Stimulated activated CD4-positive, alpha-beta T cell treated with anti-CD3 and anti-CD28 coated beads, Interleukin-1b, Interleukin-23, amount 100 ng/mL, for 48 hours (primary cell): ENCODE data around the gene GLIPR2.
"Not testable (repeated sequence)": the region's sequence is repeated elsewhere in the genome, so short reads cannot be mapped to it uniquely, and the experiment has no call there.

Experiments
- DNase-seq: peaks from one replicate; pipeline ENCODE4 v3.0.0-alpha.2; 2020

The GLIPR2 gene

DNA sequence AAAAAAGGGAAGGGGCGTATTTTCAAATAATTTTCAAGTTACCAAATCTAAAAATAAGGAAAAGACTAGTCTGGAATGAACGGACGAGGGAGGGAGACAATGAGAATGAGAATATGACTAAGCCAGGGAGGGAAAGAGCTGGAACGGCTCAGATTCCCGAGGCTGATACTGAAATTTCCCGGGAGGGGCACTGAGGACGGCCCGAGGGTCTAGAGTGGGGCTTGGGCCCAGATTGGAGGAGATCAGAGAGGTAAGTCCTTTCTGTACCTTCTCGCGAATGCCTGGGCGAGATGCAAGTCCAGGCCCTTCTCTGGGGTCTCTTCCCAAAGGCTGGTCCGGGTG is 29.3 kb downstream of the GLIPR2 start:
- no peak for DNase-seq

- peak; percentile 82 for DNase-seq
These were observed 29.8 kb downstream of the GLIPR2 start for GRCh38 chr9:36166168-36166927.

DNA sequence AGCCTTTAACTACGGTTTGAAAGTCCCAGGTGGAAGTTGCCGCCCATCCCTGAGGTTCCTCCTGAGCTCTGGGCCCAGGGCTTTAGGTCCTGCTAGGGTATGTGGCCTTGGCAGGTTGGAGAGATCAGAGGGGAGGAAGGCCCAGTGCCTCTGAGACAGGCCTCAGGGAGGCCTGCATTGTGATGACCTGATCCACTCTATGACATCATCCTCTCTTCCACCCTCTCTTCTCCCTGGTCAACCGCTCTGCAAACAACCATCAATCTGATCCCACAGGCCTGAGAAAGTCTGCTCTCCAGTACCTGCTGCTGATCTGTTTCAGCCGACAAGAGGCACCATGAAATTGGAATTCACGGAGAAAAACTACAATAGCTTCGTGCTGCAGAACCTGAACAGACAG is 32.6 kb downstream of the GLIPR2 start, which contains the start of gene CCIN:
Gene CCIN (plus strand): TSS at position 223 of the 400 bp plus-strand sequence. CDS start 115 bp downstream, at position 338.
- DNase-seq: no peak

- no peak for DNase-seq
These were observed 33.2 kb downstream of the GLIPR2 start for GRCh38 chr9:36169708-36170107.

DNA sequence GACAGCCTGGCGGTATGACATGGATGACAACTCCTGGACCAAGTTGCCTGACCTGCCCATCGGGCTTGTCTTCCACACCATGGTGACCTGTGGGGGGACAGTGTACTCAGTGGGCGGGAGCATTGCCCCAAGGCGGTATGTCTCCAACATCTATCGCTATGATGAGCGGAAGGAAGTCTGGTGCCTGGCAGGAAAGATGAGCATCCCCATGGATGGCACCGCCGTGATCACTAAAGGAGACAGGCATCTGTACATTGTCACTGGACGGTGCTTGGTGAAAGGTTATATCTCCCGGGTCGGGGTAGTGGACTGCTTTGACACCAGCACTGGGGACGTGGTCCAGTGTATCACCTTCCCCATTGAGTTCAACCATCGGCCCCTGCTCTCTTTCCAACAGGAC is 34.0 kb downstream of the GLIPR2 start:
- DNase-seq: no peak

DNA sequence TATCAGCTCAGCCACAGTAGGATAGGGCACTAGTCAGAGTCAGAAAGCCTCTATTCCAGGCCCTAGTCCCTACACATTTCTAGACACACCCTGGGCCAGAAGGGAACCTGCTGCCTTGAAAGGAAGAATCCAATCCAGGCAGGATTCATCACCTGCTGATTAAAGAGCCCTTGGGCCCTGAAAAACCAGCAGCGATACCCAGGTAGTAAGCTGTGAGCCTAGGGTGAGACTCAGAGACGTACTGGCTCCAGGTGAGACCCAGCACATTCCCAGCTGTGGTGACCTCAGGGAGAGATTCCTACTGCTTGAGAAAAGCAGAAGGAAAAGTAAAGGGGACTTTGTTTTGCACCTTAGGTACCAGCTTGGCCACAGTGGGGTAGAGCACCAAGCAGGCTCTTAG is 37.3 kb downstream of the GLIPR2 start:
- DNase-seq: no peak

- no peak for DNase-seq
These were observed 37.7 kb downstream of the GLIPR2 start for GRCh38 chr9:36174271-36174670.

GRCh38 chr9:36174731-36175130 is 38.2 kb downstream of the GLIPR2 start:
- DNase-seq: no peak

DNA sequence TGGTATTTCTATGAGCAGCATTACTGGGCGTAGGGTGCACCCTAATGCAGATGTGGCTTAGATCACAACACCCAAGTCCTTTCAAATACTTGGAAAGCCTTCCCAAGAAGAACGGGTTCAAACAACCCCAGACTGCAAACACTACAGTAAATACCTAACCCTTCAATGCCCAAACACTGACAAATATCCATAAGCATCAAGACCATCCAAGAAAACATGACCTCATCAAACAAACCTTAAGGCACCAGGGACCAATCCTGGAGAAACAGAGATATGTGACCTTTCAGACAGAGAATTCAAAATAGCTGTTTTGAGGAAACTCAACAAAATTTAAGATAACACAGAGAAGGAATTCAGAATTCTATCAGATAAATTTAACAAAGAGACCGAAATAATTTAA is 38.7 kb downstream of the GLIPR2 start:
- DNase-seq: not testable (repeated sequence)

DNA sequence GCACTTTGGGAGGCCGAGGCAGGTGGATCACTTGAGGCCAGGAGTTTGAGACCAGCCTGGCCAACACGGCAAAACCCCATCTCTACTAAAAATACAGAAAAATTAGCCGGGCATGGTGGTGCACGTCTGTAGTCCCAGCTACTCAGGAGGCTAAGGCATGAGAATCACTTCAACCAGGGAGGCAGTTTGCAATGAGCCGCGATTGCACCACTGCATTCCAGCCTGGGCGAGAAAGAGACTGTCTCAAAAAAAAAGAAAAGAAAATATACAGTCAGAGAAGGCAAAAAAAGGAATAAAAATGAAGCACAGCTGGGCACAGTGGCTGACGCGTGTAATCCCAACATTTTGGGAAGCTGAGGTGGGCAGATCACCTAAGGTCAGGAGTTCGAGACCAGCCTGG is 40.0 kb downstream of the GLIPR2 start:
- not testable (repeated sequence) for DNase-seq

GRCh38 chr9:36177571-36177970 is 41.0 kb downstream of the GLIPR2 start:
- DNase-seq: no peak

DNA sequence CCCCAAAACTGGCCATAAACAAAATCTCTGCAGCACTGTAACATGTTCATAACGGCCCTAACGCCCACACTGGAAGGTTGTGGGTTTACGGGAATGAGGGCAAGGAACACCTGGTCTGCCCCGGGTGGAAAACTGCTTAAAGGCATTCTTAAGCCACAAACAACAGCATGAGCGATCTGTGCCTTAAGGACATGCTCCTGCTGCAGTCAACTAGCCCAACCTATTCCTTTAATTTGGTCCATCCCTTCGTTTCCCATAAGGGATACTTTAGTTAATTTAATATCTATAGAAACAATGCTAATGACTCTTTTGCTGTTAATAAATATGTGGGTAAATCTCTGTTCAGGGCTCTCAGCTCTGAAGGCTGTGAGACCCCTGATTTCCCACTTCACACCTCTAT is 43.7 kb downstream of the GLIPR2 start:
- not testable (repeated sequence) for DNase-seq

GRCh38 chr9:36187414-36187813 is 50.9 kb downstream of the GLIPR2 start:
- no peak for DNase-seq

- no peak for DNase-seq
These were observed 51.7 kb downstream of the GLIPR2 start for GRCh38 chr9:36188212-36188611.

GRCh38 chr9:36189976-36190375 is 53.4 kb downstream of the GLIPR2 start:
- no peak for DNase-seq

DNA sequence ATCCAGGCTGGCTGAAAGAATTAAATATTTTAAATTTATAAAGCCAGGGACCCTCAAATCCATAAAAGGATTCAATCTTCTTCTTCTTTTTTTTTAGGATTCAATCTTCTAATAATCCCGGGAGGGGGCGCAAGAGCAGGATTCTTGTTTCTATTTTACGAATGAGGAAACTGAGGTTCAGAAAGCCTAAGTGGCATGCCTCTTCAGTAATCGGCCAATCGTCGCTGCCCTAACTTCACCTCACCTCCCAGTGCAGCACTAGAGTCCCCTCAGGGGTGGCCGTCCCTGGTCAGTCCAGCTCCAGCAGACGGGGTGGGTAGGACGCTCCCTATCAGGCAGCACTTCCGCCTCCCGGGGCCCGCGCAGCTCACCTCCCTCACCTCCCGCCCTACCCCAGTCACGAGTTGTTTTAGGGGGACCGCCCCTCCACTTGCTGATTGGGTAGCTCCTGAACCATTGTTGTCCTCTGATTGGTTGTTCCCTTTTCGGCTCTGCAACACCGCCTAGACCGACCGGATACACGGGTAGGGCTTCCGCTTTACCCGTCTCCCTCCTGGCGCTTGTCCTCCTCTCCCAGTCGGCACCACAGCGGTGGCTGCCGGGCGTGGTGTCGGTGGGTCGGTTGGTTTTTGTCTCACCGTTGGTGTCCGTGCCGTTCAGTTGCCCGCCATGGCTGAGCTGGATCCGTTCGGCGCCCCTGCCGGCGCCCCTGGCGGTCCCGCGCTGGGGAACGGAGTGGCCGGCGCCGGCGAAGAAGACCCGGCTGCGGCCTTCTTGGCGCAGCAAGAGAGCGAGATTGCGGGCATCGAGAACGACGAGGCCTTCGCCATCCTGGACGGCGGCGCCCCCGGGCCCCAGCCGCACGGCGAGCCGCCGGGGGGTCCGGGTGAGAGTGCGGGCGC is 54.1 kb downstream of the GLIPR2 start, which contains the start of gene CLTA:
Gene CLTA (plus strand): TSS at position 534 of the 902 bp plus-strand sequence. CDS start 136 bp downstream, at position 670.
- DNase-seq: peak; percentile 97

GRCh38 chr9:36191290-36191645 is 54.7 kb downstream of the GLIPR2 start:
- peak; percentile 38 for DNase-seq

DNA sequence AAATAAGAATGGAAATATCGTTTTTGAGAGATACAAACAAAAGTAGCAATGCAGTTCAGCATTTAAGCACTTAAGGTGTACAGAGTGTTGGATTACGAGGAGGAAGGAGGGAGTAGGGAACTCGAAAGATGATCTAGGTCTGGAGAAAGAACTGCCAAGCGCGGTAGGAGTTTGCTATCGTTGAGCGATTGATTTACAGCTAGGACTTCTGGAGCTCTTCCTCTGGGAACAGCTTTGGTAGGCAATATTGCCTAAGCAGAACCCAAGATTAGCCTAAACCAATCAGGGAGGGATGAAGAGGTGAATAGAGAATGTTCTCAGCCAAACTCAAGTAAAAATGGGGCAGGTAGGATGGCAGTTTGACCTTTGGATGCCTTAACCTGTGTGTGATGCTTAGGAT is 55.2 kb downstream of the GLIPR2 start:
- no peak for DNase-seq

DNA sequence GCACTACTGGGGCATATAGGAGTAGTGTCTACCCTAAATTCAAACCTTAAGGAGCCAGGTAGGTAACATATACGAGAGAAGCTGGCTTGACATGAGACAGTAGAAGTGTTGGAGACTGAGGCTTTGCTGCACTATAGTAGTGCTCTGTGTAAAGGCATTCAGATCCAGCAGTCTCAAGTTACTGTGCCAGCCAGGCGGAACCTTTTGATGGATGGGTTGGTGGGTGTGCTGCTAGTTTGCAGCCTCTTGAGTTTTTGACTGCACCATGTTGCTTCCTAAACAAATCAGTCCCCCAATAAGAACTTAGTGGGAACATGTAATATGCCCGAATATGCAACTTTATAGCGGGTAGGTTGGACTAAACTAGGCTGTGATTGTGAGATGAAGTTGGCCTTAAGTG is 55.7 kb downstream of the GLIPR2 start:
- no peak for DNase-seq

- DNase-seq: no peak
These were observed 56.5 kb downstream of the GLIPR2 start for GRCh38 chr9:36193023-36193422.

GRCh38 chr9:36194326-36195000 is 57.9 kb downstream of the GLIPR2 start:
- no peak for DNase-seq

DNA sequence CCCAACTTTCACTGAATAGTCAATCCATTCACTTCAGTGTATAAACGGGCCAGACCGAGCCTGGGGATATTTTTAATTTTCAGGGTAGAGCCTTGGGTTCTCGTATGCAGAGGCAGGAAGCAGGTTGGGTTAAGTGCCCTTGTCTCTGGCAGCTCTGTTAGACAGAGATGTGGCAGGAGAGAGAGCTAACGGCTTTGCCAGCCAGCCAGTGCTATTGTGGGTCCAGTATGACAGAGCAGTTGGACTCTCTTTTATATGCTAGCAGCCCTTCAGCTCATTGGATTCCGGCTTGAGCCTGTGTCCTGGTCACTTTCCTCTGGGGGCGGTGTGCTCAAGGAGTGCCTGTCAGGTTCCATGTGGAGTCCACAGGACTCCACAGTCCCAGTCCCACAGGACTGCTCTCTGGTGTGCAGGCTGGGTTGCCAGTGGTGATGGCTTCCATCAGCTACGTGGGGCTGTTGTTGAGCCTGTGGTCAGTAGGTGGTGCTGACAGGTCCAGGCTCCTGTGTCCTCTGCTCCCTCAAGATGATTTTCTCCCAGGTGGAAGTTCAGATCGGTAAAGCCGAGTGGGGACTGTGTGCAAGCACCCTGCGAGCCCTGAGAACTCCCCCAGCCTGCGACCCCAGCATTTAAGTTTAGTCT is 68.5 kb downstream of the GLIPR2 start:
- no peak for DNase-seq

GRCh38 chr9:36207016-36207415 is 70.5 kb downstream of the GLIPR2 start:
- no peak for DNase-seq
